ENCODE measurements around the gene LIPE.
A peak's percentile ranks its signal among the peaks of the same experiment; 100 is the strongest.

Gene LIPE

GRCh38 chr19:42388851-42389489 is 38.2 kb downstream of the LIPE start:
- H3K4me3 ChIP-seq (ENCODE audit: low read length), result no peak overlapping the region
- no peak for TF ChIP-seq CTCF (IDR thresholded peaks at IDR 0.05; ENCODE audit: insufficient read depth, low read depth, low read length, missing control alignments)
- no peak for DNase-seq (ENCODE audit: low read depth)

DNA sequence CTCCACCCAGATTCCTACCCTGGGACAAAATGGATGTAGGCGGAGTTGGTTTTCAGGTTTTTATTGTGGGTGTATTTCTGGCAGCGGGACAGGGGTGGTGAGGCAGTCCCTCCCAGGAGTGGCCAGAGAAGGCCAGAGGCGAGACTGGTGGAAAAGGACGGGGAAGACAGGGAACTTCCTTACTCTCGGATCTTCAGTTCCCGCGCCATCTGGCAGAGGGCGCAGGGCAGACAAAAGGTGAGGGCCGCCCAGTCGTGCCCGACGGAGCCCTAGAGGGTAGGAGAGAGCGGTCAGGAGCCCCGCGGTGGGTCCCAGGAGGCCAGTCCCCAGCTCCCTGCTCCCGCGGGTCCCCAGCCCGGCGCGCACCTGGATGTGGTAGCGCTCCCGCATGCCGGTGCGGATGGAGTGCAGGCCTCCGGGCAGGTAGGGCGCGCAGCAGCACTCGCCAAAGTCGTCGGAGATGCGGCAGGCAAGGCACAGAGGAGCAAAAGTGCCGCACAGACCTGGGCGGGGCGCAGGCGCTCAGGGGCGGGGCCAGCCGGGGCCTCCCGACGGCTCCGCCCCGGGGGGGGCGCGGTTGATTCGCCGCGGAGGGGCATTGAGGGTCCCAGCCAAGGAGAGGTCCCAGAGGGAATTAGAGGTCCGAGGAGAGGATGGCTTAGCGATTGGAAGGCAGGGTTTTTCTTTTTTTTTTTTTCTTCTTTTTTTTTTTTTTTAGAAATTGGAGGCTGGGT is 40.0 kb downstream of the LIPE start:
- H3K4me3 ChIP-seq (ENCODE audit: low read length), result peak overlapping the region; percentile 45
- peak; percentile 58 for TF ChIP-seq CTCF (IDR thresholded peaks at IDR 0.05; ENCODE audit: insufficient read depth, low read depth, low read length, missing control alignments)
- peak; percentile 76 for DNase-seq (ENCODE audit: low read depth)

DNA sequence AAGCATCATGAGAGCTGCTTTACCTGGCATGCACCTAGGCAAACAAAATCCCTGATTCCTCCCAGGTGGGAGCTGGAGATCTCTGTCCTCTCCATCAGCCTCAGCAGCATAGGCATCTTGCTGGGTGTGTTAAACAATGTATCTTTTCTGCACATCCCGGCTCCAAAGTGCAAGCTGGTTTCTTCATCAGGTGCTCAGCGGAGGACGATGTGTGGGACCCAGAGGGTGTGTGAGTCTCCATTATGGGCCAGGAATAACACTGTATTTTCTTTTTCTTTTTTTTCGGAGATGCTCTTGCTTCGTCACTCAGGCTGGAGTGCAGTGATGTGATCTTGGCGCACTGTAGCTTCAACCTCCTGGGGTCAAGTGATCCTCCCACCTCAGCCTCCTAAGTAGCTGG is 47.0 kb downstream of the LIPE start:
- no peak overlapping the region for H3K4me3 ChIP-seq (ENCODE audit: low read length)
- TF ChIP-seq CTCF (IDR thresholded peaks at IDR 0.05; ENCODE audit: insufficient read depth, low read depth, low read length, missing control alignments), result no peak
- DNase-seq (ENCODE audit: low read depth), result no peak

- no peak for TF ChIP-seq CTCF (IDR thresholded peaks at IDR 0.05; ENCODE audit: insufficient read depth, low read depth, low read length, missing control alignments)
- no peak overlapping the region for H3K4me3 ChIP-seq (ENCODE audit: low read length)
- DNase-seq (ENCODE audit: low read depth), result peak; percentile 24
Observed at GRCh38 chr19:42378225-42379215, 48.7 kb downstream of the LIPE start.

DNA sequence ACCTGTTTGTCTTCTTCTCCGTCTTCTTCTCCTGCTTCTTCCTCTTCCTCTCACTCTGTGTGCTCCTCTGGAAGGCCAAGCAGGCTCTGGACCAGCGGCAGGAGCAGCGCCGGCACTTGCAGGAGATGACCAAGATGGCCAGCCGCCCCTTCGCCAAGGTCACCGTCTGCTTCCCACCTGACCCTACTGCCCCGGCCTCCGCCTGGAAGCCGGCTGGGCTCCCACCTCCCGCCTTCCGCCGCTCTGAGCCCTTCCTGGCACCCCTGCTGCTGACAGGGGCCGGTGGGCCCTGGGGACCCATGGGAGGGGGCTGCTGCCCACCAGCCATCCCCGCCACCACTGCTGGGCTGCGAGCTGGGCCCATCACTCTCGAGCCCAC is 51.0 kb downstream of the LIPE start:
- no peak for DNase-seq (ENCODE audit: low read depth)
- no peak for TF ChIP-seq CTCF (IDR thresholded peaks at IDR 0.05; ENCODE audit: insufficient read depth, low read depth, low read length, missing control alignments)
- no peak overlapping the region for H3K4me3 ChIP-seq (ENCODE audit: low read length)

- no peak overlapping the region for H3K4me3 ChIP-seq (ENCODE audit: low read length)
- TF ChIP-seq CTCF (IDR thresholded peaks at IDR 0.05; ENCODE audit: insufficient read depth, low read depth, low read length, missing control alignments), result no peak
- DNase-seq (ENCODE audit: low read depth), result no peak
Observed at GRCh38 chr19:42375415-42376176, 51.6 kb downstream of the LIPE start.
